H1 (cell line): ENCODE measurements around the gene COG3.

Experiments
- CEBPB ChIP-seq: IDR thresholded peaks from 2 replicates; pipeline ENCODE4 v1.6.1; 2012; ENCODE audit warnings: low read depth, low read length
- CHD1 ChIP-seq: IDR thresholded peaks from 2 replicates; pipeline ENCODE4 v1.6.1; 2012; ENCODE audit warnings: low read depth, low read length, improper control_type of control experiment
- CTCF ChIP-seq, 3 experiments: IDR thresholded peaks; 1 replicate in 2 of 3; 2 replicates in 1 of 3; pipeline versions ENCODE4 v1.5.1 to v1.6.1; 2011; ENCODE audit warnings: low read length in 3 of 3, mild to moderate bottlenecking in 3 of 3, inconsistent platforms in 2 of 3, low read depth in 1 of 3, moderate library complexity in 1 of 3; ENCODE audit not compliant: insufficient read depth in 1 of 3; ENCODE audit errors: control extremely low read depth in 1 of 3
- EP300 ChIP-seq, 2 experiments: IDR thresholded peaks; 1 replicate in 1 of 2; 2 replicates in 1 of 2; pipeline ENCODE4 v1.6.1; 2011 to 2012; ENCODE audit warnings: low read depth in 2 of 2, low read length in 2 of 2, mild to moderate bottlenecking in 2 of 2, borderline replicate concordance in 1 of 2, inconsistent platforms in 1 of 2, moderate library complexity in 1 of 2
- EZH2 ChIP-seq: fragments of 200-600 bp; sonication (generic); IDR thresholded peaks from 2 replicates; pipeline ENCODE4 v1.7.1; 2012; ENCODE audit warnings: low read depth, mild to moderate bottlenecking, moderate library complexity, low read length, inconsistent platforms; ENCODE audit not compliant: severe bottlenecking
- NRF1 ChIP-seq: IDR thresholded peaks from 2 replicates; pipeline ENCODE4 v1.6.1; 2011; ENCODE audit warnings: mild to moderate bottlenecking, low read depth, low read length, improper control_type of control experiment
- RAD21 ChIP-seq, 2 experiments: IDR thresholded peaks in 1 of 2; conservative IDR thresholded peaks in 1 of 2; 2 replicates each; pipeline ENCODE4 v1.6.1; 2011; ENCODE audit warnings: low read depth in 2 of 2, low read length in 2 of 2, improper control_type of control experiment in 1 of 2, inconsistent platforms in 1 of 2, mild to moderate bottlenecking in 1 of 2, moderate library complexity in 1 of 2
- SP1 ChIP-seq: IDR thresholded peaks from 2 replicates; pipeline ENCODE4 v1.6.1; 2011; ENCODE audit warnings: low read depth, low read length
- SP4 ChIP-seq: IDR thresholded peaks from 2 replicates; pipeline ENCODE4 v1.6.1; 2012; ENCODE audit warnings: low read length, inconsistent platforms
- TF ChIP-seq, protein P1 (sequence below): IDR thresholded peaks from 2 replicates; pipeline ENCODE4 v1.6.1; 2011; ENCODE audit warnings: low read length, improper control_type of control experiment

- TF ChIP-seq CTCF (IDR thresholded peaks at IDR 0.05; ENCODE audit: control extremely low read depth in 1 of 3, insufficient read depth in 1 of 3, low read depth in 1 of 3, low read length in 3 of 3) (peak; percentile 33 to 58 (median 38)), EP300 (IDR thresholded peaks at IDR 0.05; ENCODE audit: borderline replicate concordance in 1 of 2, low read depth in 2 of 2, low read length in 2 of 2) (no peak), RAD21 (IDR thresholded peaks at IDR 0.05 in 1 of 2, conservative IDR thresholded peaks at IDR 0.05 in 1 of 2; ENCODE audit: low read depth in 2 of 2, low read length in 2 of 2) (peak; percentile 39 to 54), EZH2 (no peak), NRF1 (no peak), CEBPB (no peak), SP1 (no peak), CHD1 (no peak), SP4 (no peak)
- TF ChIP-seq, protein P1, sequence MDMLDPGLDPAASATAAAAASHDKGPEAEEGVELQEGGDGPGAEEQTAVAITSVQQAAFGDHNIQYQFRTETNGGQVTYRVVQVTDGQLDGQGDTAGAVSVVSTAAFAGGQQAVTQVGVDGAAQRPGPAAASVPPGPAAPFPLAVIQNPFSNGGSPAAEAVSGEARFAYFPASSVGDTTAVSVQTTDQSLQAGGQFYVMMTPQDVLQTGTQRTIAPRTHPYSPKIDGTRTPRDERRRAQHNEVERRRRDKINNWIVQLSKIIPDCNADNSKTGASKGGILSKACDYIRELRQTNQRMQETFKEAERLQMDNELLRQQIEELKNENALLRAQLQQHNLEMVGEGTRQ: no peak
Observed at GRCh38 chr13:45584816-45585215, 120.1 kb downstream of the COG3 start.
